ENCODE data around the gene IDH3B. TPM values are rescaled to one million over a fixed set of nuclear protein-coding genes. Genes with fewer than 3 reads are reported as not detected.
A peak's percentile ranks its signal among the peaks of the same experiment; 100 is the strongest.

The IDH3B gene
- total and polyA plus RNA-seq, 9 of the 15 experiments (the other 6 are each of a cell fraction or from before 2014, with no cell fraction given): 91.7 to 224 (median 155) TPM

- TF ChIP-seq E2F3 (CRISPR knock-in tag; IDR thresholded peaks at IDR 0.05) (0 out of 2 replicates have a peak, but pooled peaks have one; percentile 11), PPARD (CRISPR knock-in tag; IDR thresholded peaks at IDR 0.05) (no peak), ARID2 (IDR thresholded peaks at IDR 0.05) (no peak), ETV5 (CRISPR knock-in tag; IDR thresholded peaks at IDR 0.05; ENCODE audit: low read depth) (peak; percentile 85; the same call in 1 of the 2 replicates), ZHX1 (conservative IDR thresholded peaks at IDR 0.05; ENCODE audit: low read length) (no peak), SMARCE1 (IDR thresholded peaks at IDR 0.05) (0 out of 2 replicates have a peak, but pooled peaks have one; percentile 37), ESRRB (CRISPR knock-in tag; IDR thresholded peaks at IDR 0.05; ENCODE audit: borderline replicate concordance) (no peak), MBD1 (CRISPR knock-in tag; IDR thresholded peaks at IDR 0.05) (no peak), PYGO2 (tag; IDR thresholded peaks at IDR 0.05) (no peak), ZNF408 (CRISPR knock-in tag; IDR thresholded peaks at IDR 0.05; ENCODE audit: low read depth) (no peak), CREB3L1 (IDR thresholded peaks at IDR 0.05; ENCODE audit: borderline replicate concordance, low read depth) (no peak), MCM5 (IDR thresholded peaks at IDR 0.05; ENCODE audit: low read depth) (no peak), PHB2 (IDR thresholded peaks at IDR 0.05; ENCODE audit: low read depth) (no peak), MNT (conservative IDR thresholded peaks at IDR 0.05) (peak; percentile 86 to 87), THAP7 (CRISPR knock-in tag; IDR thresholded peaks at IDR 0.05) (no peak), RBM39 (optimal IDR thresholded peaks at IDR 0.05; ENCODE audit: low read depth, low read length) (no peak), CGGBP1 (CRISPR knock-in tag; IDR thresholded peaks at IDR 0.05) (no peak), ARNT (IDR thresholded peaks at IDR 0.05) (no peak), NFXL1 (CRISPR knock-in tag; IDR thresholded peaks at IDR 0.05) (no peak), TRIM24 (IDR thresholded peaks at IDR 0.05) (no peak)
These were observed 12.0 kb downstream of the IDH3B start, which contains the start of gene NOP56 (continued) for GRCh38 chr20:2651772-2652723.

All from K562 (cell line).